Karpas-422 (cell line): ENCODE results near the gene CFL2. TPM values are rescaled to one million over a fixed set of nuclear protein-coding genes. Genes with fewer than 3 reads are reported as not detected.
"Not testable (repeated sequence)": the region's sequence is repeated elsewhere in the genome, so short reads cannot be mapped to it uniquely, and the experiment has no call there.

Experiments
- DNase-seq: peaks from one replicate; pipeline ENCODE4 v3.0.0-alpha.2; 2015
- H2AFZ ChIP-seq: fragments of 200-600 bp; sonication (generic); 2 replicates; pipeline ENCODE4 v1.6.1; 2014; ENCODE audit warnings: antibody characterized with exemption, low read length, mixed read lengths
- H3K27ac ChIP-seq: fragments of 200-600 bp; sonication (generic); 2 replicates; pipeline ENCODE4 v1.5.1; 2014; ENCODE audit warnings: mild to moderate bottlenecking, low read length, moderate library complexity
- H3K27me3 ChIP-seq: fragments of 200-600 bp; sonication (generic); 2 replicates; pipeline ENCODE4 v1.6.1; 2014; ENCODE audit warnings: low read length, mixed read lengths
- H3K36me3 ChIP-seq: fragments of 200-600 bp; sonication (generic); 2 replicates; pipeline ENCODE4 v1.6.1; 2014; ENCODE audit warnings: low read length, mixed read lengths; ENCODE audit not compliant: insufficient read depth
- H3K4me1 ChIP-seq: fragments of 200-600 bp; sonication (generic); 2 replicates; pipeline ENCODE4 v1.6.1; 2014; ENCODE audit warnings: mild to moderate bottlenecking, low read length, mixed read lengths
- H3K4me2 ChIP-seq: fragments of 200-600 bp; sonication (generic); 2 replicates; pipeline ENCODE4 v1.6.1; 2014; ENCODE audit warnings: low read length, low read depth, mild to moderate bottlenecking; ENCODE audit not compliant: poor library complexity, severe bottlenecking
- H3K4me3 ChIP-seq: fragments of 200-600 bp; sonication (generic); 2 replicates; pipeline ENCODE4 v1.5.1; 2014; ENCODE audit warnings: mild to moderate bottlenecking, antibody characterized with exemption, low read length, mixed read lengths
- H3K79me2 ChIP-seq: fragments of 200-600 bp; sonication (generic); 2 replicates; pipeline ENCODE4 v1.6.1; 2014; ENCODE audit warnings: mild to moderate bottlenecking, low read length, mixed read lengths
- H3K9ac ChIP-seq: fragments of 200-600 bp; sonication (generic); 2 replicates; pipeline ENCODE4 v1.6.0; 2014; ENCODE audit warnings: low read length
- H3K9me2 ChIP-seq: fragments of 200-600 bp; sonication (generic), shearing (Covaris generic); replicated peaks from 2 replicates; pipeline ENCODE4 v1.6.0; 2014; ENCODE audit warnings: mild to moderate bottlenecking, low read length, moderate library complexity; ENCODE audit not compliant: insufficient read depth
- H3K9me3 ChIP-seq: fragments of 300-700, 200-600 bp; sonication (generic); 2 replicates; pipeline ENCODE4 v1.6.1; 2014; ENCODE audit warnings: low read length, mixed read lengths
- H4K20me1 ChIP-seq: fragments of 200-600 bp; sonication (generic); 2 replicates; pipeline ENCODE4 v1.6.1; 2014; ENCODE audit warnings: mild to moderate bottlenecking, antibody characterized with exemption, low read length, low read depth; ENCODE audit not compliant: insufficient read depth
- total RNA-seq: library from RNA; depleted of rRNA; stranded (reverse); fragments of >200 nt; shearing (Covaris generic); gene quantifications from 2 replicates; pipeline ENCODE4 v1.2.3, GENCODE V29; 2014; ENCODE audit warnings: low replicate concordance

CFL2 gene
- total RNA-seq, 1 experiment from 2014 or later = 19.0 TPM

DNA sequence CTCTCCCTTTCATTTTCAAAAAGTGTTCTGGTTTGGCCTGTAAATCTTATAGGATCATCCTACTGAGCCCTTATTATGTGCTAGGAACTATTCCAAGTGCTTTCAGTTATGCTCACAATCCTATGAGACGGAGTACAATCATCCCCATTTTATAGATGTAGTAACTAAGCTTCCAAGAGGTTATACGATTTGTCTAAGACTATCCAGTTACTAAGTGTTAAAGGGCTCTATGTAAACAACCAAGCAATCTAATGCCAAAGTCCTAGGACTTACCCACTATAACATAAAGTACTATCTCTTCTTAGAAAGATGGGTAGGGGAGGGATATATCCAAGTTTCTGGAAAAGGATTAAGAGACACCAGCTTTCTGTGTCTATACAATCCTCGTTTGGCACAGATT is 6.7 kb downstream of the CFL2 start:
- Histone ChIP-seq H3K27ac (no peak overlapping the region), H3K9me3 (no peaks in the 10 kb centered on the region), H3K4me3 (no peak overlapping the region), H3K36me3 (peaks cover 8% of the 10 kb centered on the region; the same call in 1 of the 2 replicates), H3K4me1 (peaks cover 35% of the 10 kb centered on the region), H3K79me2 (peaks cover 17% of the 10 kb centered on the region), H4K20me1 (no peaks in the 10 kb centered on the region), H3K9me2 (no peaks in the 10 kb centered on the region), H3K9ac (no peak overlapping the region), H3K27me3 (no peaks in the 10 kb centered on the region), H3K4me2 (no peak overlapping the region), H2AFZ (no peak overlapping the region)
- DNase-seq = no peak

DNA sequence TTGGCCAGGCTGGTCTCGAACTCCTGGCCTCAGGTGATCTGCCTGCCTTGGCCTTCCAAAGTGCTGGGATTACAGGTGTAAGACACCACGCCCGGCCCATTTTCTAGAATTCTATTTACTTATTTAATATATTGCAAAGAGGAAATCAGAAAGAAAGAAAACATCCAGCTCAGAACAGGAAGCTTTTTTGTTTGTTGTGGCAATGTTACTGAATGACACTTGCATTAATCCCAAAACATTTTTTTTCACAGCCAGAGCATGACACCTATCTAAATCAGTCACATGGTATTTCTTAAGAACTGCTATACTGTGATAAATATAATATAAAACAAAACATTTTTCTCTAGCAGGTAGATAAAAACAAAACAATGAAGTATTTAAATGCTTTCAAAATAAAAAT is 12.6 kb downstream of the CFL2 start:
- no peaks in the 10 kb centered on the region for H3K36me3 ChIP-seq
- no peak for DNase-seq
- no peak overlapping the region for H3K27ac ChIP-seq
- no peak overlapping the region for H3K4me3 ChIP-seq
- H3K9ac ChIP-seq = no peak overlapping the region
- H2AFZ ChIP-seq = no peak overlapping the region
- H3K4me1 ChIP-seq = no peaks in the 10 kb centered on the region
- no peaks in the 10 kb centered on the region for H3K27me3 ChIP-seq
- H3K9me3 ChIP-seq = no peaks in the 10 kb centered on the region
- no peaks in the 10 kb centered on the region for H3K79me2 ChIP-seq
- H3K9me2 ChIP-seq = no peaks in the 10 kb centered on the region
- H4K20me1 ChIP-seq = no peaks in the 10 kb centered on the region
- H3K4me2 ChIP-seq = no peak overlapping the region

DNA sequence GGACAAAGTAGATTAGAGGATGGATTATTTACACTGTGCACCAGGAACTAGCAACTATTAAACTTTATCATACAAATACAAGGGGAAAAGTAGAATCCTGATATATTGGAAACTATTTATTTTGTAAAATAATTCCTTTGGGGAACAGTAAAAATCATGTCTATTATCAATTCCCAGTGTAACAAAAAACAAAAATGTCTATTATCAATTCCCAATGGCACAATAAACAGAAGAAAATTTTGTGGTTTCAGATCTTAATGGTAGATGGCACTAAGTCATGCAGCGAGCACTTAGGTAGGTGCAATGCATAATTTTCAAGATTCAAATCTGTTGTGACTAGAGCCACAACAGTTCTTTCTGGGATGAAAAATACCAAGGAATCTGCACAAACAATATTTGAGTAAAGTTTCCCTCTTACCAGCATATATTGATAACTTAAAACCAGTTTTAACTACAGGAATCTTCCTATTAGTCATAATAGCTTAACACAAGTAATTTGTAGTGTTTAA is 13.7 kb downstream of the CFL2 start:
- H3K4me3 ChIP-seq = no peak overlapping the region

DNA sequence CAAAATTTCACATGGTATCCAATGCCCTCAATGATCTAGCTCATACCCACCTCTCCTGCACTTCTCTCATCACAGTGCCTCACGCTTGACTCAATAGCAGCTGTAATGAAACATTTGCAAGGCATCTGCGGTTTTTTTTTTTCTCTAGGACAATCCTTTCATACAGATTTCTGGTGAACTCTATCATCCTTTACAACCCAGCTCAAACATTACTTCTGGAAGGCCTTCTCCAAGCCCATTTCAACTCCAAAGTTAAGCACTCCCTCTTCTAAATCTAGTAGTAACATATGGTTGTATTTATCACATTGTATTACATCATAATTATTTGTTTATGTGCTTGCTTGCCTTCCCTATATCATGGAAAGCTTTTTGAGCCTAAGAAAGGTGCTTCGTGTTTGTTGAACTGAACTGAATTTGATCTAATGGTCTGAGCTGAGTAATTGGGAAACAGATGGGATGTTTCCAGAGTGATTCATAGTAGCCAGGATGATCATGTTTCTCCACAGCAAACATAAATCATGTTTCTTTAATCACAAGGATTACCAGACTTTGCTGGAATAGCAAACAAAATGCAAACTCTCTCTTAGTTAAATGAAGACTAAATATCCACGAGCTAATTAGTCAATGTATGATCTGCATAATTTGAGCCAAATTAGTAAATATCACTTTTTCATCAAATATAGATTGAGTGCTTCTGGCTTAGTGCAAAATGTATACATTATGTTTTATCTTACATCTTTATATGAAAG is 14.3 kb downstream of the CFL2 start:
- no peak overlapping the region for H3K4me2 ChIP-seq

More for the DNA sequence above, 13.7 kb downstream of the CFL2 start:
- no peak overlapping the region for H2AFZ ChIP-seq
- DNase-seq = no peak
- H3K4me2 ChIP-seq = no peak overlapping the region
- H3K27me3 ChIP-seq = no peaks in the 10 kb centered on the region
- no peaks in the 10 kb centered on the region for H3K9me3 ChIP-seq
- no peak overlapping the region for H3K27ac ChIP-seq
- no peaks in the 10 kb centered on the region for H3K36me3 ChIP-seq
- no peaks in the 10 kb centered on the region for H3K79me2 ChIP-seq
- H3K4me1 ChIP-seq = no peaks in the 10 kb centered on the region
- no peaks in the 10 kb centered on the region for H4K20me1 ChIP-seq
- H3K9me2 ChIP-seq = no peaks in the 10 kb centered on the region
- no peak overlapping the region for H3K9ac ChIP-seq

DNA sequence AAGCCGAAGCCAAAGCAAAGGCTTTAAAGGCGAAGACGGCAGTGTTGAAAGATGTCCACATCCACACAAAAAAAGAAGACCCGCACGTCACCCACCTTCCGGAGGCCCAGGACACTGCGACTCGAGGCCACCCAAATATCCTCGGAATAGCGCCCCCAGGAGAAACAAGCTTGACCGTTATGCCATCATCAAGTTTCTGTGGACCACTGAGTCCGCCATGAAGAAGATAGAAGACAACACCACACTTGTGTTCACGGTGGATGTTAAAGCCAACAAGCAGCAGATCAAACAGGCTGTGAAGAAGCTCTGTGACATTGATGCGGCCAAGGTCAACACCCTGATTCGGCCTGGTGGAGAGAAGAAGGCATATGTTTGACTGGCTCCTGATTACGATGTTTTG is 20.2 kb downstream of the CFL2 start:
- not testable (repeated sequence) for H3K79me2 ChIP-seq, DNase-seq, H3K4me2 ChIP-seq, H3K27ac ChIP-seq, H3K4me3 ChIP-seq, H3K36me3 ChIP-seq, H3K9ac ChIP-seq, H3K9me2 ChIP-seq, H3K27me3 ChIP-seq, H4K20me1 ChIP-seq, H3K4me1 ChIP-seq, H2AFZ ChIP-seq, H3K9me3 ChIP-seq

More for the DNA sequence above, 14.3 kb downstream of the CFL2 start:
- H3K9ac ChIP-seq = no peak overlapping the region
- no peaks in the 10 kb centered on the region for H3K9me2 ChIP-seq
- no peaks in the 10 kb centered on the region for H3K79me2 ChIP-seq
- H3K4me1 ChIP-seq = no peaks in the 10 kb centered on the region
- H3K27me3 ChIP-seq = no peaks in the 10 kb centered on the region
- no peaks in the 10 kb centered on the region for H3K9me3 ChIP-seq
- H2AFZ ChIP-seq = 0 out of 2 replicates have a peak overlapping the region, but pooled peaks have one; percentile 19
- H3K4me3 ChIP-seq = no peak overlapping the region
- no peak overlapping the region for H3K27ac ChIP-seq
- H4K20me1 ChIP-seq = no peaks in the 10 kb centered on the region
- H3K36me3 ChIP-seq = no peaks in the 10 kb centered on the region
- no peak for DNase-seq

DNA sequence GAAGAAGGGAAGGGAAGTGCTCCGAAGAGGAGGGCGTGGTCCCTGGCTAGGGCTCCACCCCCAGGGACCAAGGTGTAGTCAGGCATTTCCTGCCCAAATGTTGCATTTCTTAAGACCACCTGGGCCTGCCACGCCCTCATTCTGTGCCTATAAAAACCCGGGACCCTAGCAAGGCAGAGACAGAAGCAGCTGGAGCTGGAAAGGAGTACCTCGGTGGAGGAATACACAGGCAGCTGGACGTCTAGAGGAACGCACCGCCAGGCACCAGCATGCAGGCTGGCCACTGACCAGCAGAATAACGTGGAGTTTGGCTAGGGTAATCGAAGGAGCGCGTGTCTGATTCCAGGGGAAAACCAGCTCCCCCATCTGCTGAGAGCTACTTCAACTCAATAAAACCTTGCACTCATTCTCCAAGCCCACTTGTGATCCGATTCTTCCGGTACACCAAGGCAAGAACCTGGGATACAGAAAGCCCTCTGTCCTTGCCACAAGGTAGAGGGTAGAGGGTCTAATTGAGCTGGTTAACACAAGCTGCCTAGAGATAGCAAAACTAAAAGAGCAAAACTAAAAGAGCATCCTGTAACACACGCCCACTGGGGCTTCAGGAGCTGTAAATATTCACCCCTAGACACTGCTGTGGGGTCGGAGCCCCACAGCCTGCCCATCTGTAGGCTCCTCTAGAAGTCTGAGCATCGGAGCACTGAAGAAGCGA is 21.0 kb downstream of the CFL2 start:
- peak; percentile 61 for DNase-seq
- peak overlapping the region; percentile 6 for H3K4me2 ChIP-seq
- no peaks in the 10 kb centered on the region for H3K27me3 ChIP-seq
- H3K36me3 ChIP-seq = no peaks in the 10 kb centered on the region
- no peaks in the 10 kb centered on the region for H3K79me2 ChIP-seq
- H3K9me3 ChIP-seq = no peaks in the 10 kb centered on the region
- H2AFZ ChIP-seq = no peak overlapping the region
- peaks cover 9% of the 10 kb centered on the region for H3K4me1 ChIP-seq
- no peak overlapping the region for H3K4me3 ChIP-seq
- no peak overlapping the region for H3K9ac ChIP-seq
- H4K20me1 ChIP-seq = no peaks in the 10 kb centered on the region
- no peak overlapping the region for H3K27ac ChIP-seq
- H3K9me2 ChIP-seq = no peaks in the 10 kb centered on the region

DNA sequence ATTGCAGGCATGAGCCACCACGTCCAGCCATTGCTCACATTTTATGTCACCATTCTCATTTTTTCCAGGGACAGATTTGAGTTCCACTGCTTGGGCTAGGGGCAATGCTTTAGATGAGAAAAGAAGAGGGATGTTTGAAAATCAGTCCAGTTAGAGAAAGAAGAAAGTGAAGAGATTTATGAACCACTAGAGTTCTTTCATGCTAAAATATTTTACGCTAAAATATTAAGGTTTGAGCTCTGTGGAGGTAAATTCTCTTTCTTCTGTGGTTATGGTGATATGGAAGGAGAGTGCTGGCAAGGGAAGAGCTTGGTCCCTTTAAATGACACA is 21.5 kb downstream of the CFL2 start:
- Histone ChIP-seq H3K4me3 (no peak overlapping the region), H3K27ac (no peak overlapping the region), H4K20me1 (no peaks in the 10 kb centered on the region), H3K9me2 (no peaks in the 10 kb centered on the region), H3K79me2 (no peaks in the 10 kb centered on the region), H3K4me1 (peaks cover 9% of the 10 kb centered on the region), H3K4me2 (peak overlapping the region; percentile 6), H3K9me3 (no peaks in the 10 kb centered on the region), H3K36me3 (no peaks in the 10 kb centered on the region), H2AFZ (no peak overlapping the region), H3K9ac (no peak overlapping the region), H3K27me3 (no peaks in the 10 kb centered on the region)
- no peak for DNase-seq

DNA sequence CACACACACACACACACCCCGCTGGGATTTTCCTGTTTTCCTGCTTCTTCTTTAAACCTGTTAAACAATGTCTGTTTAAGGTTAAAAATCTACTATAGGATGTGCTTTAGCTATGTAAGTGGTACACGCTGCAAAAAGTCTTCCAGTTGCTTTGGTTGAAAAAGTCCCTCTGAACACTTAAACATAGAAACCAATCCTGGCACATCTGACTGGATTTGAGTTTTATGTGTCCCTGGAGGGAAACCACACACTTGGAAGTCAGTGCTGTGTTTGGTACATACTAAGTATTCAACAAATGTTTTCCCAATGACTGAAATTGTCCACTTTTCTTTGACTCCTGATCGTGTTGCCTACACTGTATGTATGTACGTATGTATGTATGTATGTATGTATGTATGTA is 22.0 kb downstream of the CFL2 start:
- Histone ChIP-seq H3K4me1 (peaks cover 9% of the 10 kb centered on the region), H3K9me3 (no peaks in the 10 kb centered on the region), H2AFZ (no peak overlapping the region), H3K9me2 (no peaks in the 10 kb centered on the region), H3K4me3 (no peak overlapping the region), H4K20me1 (no peaks in the 10 kb centered on the region), H3K4me2 (no peak overlapping the region), H3K36me3 (no peaks in the 10 kb centered on the region), H3K79me2 (no peaks in the 10 kb centered on the region), H3K27me3 (no peaks in the 10 kb centered on the region), H3K27ac (no peak overlapping the region), H3K9ac (no peak overlapping the region)
- DNase-seq = no peak
